IPS-15b (cell line): Measurements from ENCODE around the gene TLR5.

Experiments used
- H3K27me3 ChIP-seq: one replicate; pipeline ENCODE4 v1.6.1; 2013; ENCODE audit warnings: low read length; ENCODE audit not compliant: control insufficient read depth, insufficient read depth
- H3K36me3 ChIP-seq: one replicate; pipeline ENCODE4 v1.6.1; 2013; ENCODE audit warnings: low read length; ENCODE audit not compliant: control insufficient read depth, insufficient read depth
- H3K4me1 ChIP-seq: one replicate; pipeline ENCODE4 v1.6.1; 2013; ENCODE audit warnings: mild to moderate bottlenecking, low read length; ENCODE audit not compliant: control insufficient read depth, insufficient read depth
- H3K4me3 ChIP-seq: one replicate; pipeline ENCODE4 v1.5.1; 2013; ENCODE audit warnings: low read depth, low read length
- H3K9ac ChIP-seq: one replicate; pipeline ENCODE4 v1.6.1; 2013; ENCODE audit warnings: low read depth, mild to moderate bottlenecking, low read length
- H3K9me3 ChIP-seq: one replicate; pipeline ENCODE4 v1.6.1; 2013; ENCODE audit warnings: mild to moderate bottlenecking, low read length; ENCODE audit not compliant: control insufficient read depth, insufficient read depth

The TLR5 gene

DNA sequence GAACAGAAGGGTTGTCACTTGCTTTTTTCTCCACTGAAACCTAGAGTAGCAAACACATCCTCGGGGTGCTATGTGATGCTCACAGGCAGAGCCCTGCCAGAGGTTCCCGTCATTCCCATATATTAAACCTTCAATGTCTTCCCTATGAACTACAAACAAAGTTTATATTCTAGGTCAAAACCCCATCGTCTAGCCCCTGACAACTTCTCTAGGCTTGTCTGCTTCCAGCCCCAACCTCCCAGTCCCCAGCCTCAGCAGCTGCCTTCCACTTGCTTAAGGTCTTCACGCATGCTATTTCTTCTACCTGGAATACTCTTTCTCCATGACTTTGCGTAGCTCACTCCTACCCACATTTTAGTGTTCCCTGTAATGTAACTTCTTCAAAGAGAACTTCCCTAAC is 1.9 kb upstream of the TLR5 start:
- Histone ChIP-seq H3K4me3 (no peak overlapping the region), H3K27me3 (peaks cover 31% of the 10 kb centered on the region), H3K9ac (no peak overlapping the region), H3K4me1 (peaks cover 5% of the 10 kb centered on the region), H3K36me3 (no peaks in the 10 kb centered on the region), H3K9me3 (no peaks in the 10 kb centered on the region)

DNA sequence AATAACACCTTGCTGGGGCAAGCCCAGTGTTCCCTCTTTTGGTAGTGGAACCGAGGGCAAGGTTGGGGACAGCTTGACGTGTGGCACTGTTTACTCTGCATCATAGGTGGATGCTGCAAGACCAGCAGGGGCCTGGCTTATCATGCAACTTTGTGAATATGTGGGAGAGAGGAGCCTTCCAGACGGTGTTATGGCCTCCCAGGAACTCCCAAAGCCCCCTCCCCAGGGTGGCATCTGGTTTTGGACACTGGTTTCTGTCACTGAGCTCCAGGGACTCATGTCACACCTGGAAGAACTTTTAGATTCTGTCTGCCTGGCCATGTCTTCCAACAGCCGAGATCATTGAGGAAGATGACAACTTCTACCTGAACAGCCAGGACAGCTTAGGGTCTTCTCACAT is 1.4 kb upstream of the TLR5 start:
- no peak overlapping the region for H3K9ac ChIP-seq
- no peak overlapping the region for H3K4me3 ChIP-seq
- H3K4me1 ChIP-seq, result peaks cover 5% of the 10 kb centered on the region
- H3K27me3 ChIP-seq, result peaks cover 31% of the 10 kb centered on the region
- H3K36me3 ChIP-seq, result no peaks in the 10 kb centered on the region
- no peaks in the 10 kb centered on the region for H3K9me3 ChIP-seq

DNA sequence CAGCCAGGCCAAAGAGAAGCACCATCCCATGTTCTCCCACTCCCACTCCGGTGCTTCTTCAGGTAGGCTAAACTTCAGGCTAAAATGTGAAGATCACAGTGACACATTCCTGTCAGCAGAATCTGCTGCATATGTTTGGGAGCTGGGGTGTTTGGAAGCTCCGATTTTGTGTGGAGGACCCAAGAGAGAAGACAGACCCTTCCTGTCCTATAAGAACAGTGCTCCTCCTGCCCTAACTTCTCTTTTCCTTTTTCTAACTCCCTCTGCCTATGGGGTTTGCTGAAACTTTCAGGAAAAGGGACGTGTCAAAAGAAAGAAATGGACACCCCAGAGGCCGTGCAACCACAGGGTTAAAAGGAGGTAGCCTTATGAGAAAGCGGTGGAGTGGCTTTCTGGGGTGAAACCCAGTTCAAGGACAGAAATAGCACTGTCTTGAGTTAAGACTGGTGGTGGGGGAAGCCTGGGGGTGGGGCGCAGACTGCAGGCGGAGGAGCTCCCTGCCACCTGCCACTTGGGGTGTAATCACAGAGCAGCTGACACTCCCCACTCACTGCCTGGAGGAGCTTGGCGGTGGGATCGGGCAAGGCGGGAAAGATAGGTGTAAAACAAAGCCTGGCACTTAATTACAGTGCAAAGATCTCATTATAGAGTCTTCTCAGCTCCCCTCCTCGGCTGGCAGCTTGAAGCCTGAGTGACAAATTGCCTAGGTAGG is 645 bp upstream of the TLR5 start:
- Histone ChIP-seq H3K9ac (peak overlapping the region; percentile 54), H3K9me3 (no peaks in the 10 kb centered on the region), H3K4me1 (peaks cover 5% of the 10 kb centered on the region), H3K4me3 (peak overlapping the region; percentile 71), H3K27me3 (peaks cover 31% of the 10 kb centered on the region), H3K36me3 (no peaks in the 10 kb centered on the region)

DNA sequence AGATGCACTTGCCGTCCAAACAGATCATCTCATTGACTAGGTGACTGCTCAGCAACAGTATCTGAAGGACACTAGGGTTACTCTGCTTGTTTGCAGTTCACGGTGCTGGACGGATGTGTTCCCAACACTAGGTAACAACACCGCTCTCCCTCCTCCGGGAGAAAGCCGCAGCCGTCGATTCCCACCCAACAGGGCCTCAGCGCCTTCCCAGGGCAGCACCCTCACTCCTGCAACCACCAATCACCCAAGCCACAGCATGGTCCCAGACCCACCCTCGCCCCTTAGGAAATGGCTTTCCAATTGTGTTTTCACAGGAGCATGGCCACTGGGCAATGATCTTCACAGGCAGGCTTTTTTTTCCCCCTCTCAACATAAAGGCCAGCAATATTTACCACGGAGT is 779 bp downstream of the TLR5 start:
- no peaks in the 10 kb centered on the region for H3K9me3 ChIP-seq
- no peak overlapping the region for H3K9ac ChIP-seq
- H3K4me3 ChIP-seq, result peak overlapping the region; percentile 71
- peaks cover 5% of the 10 kb centered on the region for H3K4me1 ChIP-seq
- peaks cover 29% of the 10 kb centered on the region for H3K27me3 ChIP-seq
- no peaks in the 10 kb centered on the region for H3K36me3 ChIP-seq

DNA sequence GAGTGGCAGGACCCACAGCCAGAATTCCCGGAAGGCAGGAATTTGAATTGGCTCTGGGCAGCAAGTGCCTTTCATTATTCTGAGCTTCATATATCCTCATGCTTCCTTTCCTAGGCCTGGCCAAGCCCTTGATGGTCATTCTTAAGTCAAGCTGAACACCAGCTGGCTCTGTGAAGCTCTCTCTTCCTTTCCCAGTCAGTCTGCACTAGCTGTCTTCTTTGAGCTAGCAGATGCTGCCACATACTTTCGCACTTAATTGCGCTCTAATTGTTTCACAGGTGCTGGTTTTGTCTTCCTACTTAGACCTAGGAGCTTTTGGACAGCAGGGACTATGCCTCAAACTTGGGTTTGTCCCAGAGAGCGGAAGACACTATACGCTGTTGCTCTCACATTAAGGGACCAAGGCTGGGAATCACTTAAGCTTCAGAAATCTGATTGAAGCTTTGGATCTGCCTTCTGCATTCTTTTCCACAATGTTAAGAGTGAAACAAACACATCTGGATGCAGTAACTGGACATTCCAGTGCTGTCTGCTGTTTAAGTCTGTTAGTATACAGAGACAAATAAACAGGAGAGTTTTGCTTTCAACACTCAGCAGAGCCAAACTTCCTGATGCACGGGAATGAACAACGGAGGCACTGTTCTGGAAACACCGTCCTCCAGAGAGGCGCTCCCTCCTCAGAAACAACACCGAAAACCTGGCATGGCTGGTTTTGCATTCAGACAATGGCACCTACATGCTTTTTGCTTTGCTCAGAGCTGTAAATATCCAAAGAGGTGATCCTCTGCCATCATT is 2.2 kb downstream of the TLR5 start:
- Histone ChIP-seq H3K36me3 (no peaks in the 10 kb centered on the region), H3K27me3 (peaks cover 29% of the 10 kb centered on the region), H3K9me3 (no peaks in the 10 kb centered on the region), H3K9ac (no peak overlapping the region), H3K4me1 (peaks cover 5% of the 10 kb centered on the region), H3K4me3 (no peak overlapping the region)

DNA sequence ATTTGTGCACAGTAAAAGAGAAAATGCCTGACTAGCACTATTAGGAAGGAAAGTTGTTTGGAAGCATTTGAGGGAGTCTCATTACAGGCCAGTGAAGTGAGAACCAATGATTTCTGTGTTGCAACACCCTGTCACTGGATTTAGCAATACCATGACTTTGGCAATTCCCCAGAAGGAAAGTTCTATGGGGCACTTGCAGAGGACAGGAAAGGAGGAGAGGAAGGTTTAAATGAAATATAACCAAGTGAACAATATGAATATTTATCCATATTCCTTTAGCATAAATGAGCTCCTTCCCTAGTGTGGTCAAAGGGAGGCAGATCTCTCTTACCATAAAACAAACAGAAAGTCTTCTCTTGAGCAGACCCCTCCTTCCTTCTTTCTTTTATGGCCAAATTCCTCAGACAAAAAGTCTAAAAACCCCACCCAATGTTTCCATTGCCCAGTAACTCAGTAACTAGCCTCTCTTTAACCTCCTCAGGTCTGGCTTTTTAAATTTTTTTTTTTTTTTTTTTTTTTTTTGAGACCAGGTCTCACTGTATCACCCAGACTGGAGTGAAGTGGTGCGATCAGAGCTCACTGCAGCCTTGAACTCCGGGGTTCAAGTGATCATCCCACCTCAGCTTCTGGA is 5.5 kb downstream of the TLR5 start:
- no peaks in the 10 kb centered on the region for H3K9me3 ChIP-seq
- peaks cover 37% of the 10 kb centered on the region for H3K27me3 ChIP-seq
- H3K9ac ChIP-seq, result no peak overlapping the region
- no peaks in the 10 kb centered on the region for H3K36me3 ChIP-seq
- peaks cover 17% of the 10 kb centered on the region for H3K4me1 ChIP-seq
- no peak overlapping the region for H3K4me3 ChIP-seq

DNA sequence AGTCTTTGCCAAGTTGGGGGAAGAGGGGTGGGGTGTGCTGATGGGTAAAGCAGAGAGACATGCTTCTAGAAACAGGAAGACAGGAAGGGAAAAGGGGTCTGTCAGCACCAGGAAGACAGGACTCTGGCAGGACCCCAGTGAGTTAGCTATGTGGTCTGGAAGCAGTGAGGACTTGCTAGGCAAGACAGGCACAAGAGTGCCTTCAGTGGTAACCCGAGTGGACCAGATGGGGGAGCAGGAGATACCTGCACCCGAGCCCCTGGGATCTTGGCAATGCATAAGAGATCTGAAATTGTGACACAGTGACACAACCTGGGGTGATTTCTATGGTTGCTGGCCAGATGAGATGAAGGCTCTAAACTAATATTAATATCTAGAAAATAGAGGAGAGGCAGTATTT is 7.0 kb downstream of the TLR5 start:
- Histone ChIP-seq H3K9ac (no peak overlapping the region), H3K27me3 (peaks cover 42% of the 10 kb centered on the region), H3K4me3 (no peak overlapping the region), H3K9me3 (no peaks in the 10 kb centered on the region), H3K4me1 (peaks cover 17% of the 10 kb centered on the region), H3K36me3 (no peaks in the 10 kb centered on the region)

DNA sequence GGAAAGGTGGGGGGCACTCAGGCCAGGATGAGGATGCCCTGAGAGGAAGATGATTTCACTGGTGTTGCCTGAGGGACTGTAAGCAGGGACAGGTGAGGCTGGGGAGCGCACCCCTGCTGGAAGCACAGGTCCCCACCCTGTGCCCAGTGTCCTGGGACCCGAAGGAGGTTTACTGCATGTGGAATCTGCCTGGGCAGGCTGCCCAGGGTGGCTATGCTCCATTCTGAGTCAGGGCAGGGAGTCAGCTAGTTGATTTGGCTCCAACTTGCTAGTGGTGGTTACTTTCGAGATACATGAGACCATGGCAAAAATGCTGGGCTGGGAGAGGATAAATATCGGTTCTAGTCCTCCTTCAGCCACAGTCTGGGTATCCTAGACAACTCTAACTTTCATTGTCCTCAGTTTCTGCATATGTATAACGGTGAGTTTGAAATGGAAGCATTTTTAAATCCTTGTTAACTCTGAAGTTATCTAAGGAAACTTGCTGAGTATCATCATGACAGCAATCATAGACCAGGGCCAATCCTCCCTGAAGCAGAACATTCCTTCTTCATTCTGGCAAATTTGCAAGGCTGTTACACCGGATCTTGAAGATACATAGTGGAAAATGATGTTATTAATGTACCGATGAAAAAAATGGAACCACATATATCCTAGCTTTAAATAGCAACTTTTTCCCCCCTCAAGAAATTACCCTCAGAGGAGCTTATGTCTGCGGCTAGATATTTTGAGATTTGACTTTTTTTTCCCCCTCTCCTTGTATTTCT is 7.7 kb downstream of the TLR5 start:
- Histone ChIP-seq H3K27me3 (peaks cover 47% of the 10 kb centered on the region), H3K4me1 (peaks cover 17% of the 10 kb centered on the region), H3K9me3 (no peaks in the 10 kb centered on the region), H3K36me3 (no peaks in the 10 kb centered on the region), H3K9ac (no peak overlapping the region), H3K4me3 (no peak overlapping the region)

DNA sequence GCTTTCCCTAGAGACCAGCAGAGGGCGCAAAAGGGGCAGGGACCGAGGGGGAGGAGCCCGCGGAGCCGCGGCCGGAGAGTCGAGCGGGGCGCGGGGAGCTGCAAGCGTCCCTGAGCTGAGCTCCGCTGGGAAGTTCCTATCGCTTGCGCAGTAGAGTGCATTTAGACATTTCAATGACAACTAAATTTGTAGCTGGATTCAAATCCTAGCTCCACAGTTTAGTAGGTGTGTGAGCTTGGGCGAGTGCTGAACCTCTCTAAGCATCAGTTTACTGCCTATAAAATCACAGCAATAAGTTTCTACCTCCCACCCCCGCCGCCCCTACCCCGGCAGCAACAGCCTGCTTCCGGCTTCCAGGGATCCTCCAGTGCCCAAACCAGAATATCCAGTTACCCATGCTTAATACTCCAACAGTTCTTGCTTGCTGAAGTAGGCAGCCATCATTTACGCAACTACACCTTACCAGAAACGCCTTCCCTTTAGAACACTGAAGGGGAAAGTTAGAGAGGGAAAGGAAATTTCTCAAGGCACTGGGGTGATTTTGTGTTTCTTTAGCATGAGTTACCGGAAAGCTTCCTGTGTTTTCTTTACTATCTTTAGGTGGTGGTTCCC is 9.1 kb downstream of the TLR5 start:
- Histone ChIP-seq H3K27me3 (peaks cover 58% of the 10 kb centered on the region), H3K9me3 (no peaks in the 10 kb centered on the region), H3K9ac (no peak overlapping the region), H3K4me1 (peaks cover 17% of the 10 kb centered on the region), H3K36me3 (no peaks in the 10 kb centered on the region), H3K4me3 (peak overlapping the region; percentile 66)

DNA sequence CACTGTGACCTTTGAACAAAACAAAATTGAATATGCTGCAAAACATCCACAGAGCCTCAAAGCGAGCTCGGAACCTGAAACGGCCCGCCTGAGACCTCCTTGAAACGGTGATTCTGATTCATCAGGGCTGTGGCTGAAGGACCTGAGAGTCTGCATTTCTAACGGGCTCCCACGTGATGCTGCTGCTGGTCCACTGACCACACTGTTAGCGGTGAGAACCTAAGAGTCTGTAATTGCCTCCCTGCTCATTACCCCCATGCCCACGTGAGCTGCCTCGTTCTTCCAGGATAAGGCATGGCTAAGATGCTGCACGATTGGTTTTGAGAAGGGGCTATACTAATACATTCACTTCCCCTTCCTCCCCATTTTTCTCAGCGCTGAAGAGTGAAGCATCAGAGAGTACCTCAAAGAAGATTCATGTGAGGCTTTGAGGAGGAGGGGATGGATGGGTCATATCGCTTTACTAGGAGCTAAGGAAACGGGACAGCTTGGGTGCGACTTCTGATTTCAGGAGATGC is 9.7 kb downstream of the TLR5 start:
- no peaks in the 10 kb centered on the region for H3K36me3 ChIP-seq
- H3K9me3 ChIP-seq, result no peaks in the 10 kb centered on the region
- H3K4me1 ChIP-seq, result peaks cover 17% of the 10 kb centered on the region
- H3K9ac ChIP-seq, result no peak overlapping the region
- H3K27me3 ChIP-seq, result peaks cover 64% of the 10 kb centered on the region
- peak overlapping the region; percentile 38 for H3K4me3 ChIP-seq
